H1 (cell line): ENCODE measurements around the gene TMA7B. TPM values are rescaled to one million over a fixed set of nuclear protein-coding genes. Genes with fewer than 3 reads are reported as not detected.

Experiments used
- CHD1 ChIP-seq: IDR thresholded peaks from 2 replicates; pipeline ENCODE4 v1.6.1; 2012; ENCODE audit warnings: low read depth, low read length, improper control_type of control experiment
- CREB1 ChIP-seq: IDR thresholded peaks from 2 replicates; pipeline ENCODE4 v1.6.1; 2012; ENCODE audit warnings: inconsistent platforms
- CTCF ChIP-seq, 3 experiments: IDR thresholded peaks; 1 replicate in 2 of 3; 2 replicates in 1 of 3; pipeline versions ENCODE4 v1.5.1 to v1.6.1; 2011; ENCODE audit warnings: low read length in 3 of 3, mild to moderate bottlenecking in 3 of 3, inconsistent platforms in 2 of 3, low read depth in 1 of 3, moderate library complexity in 1 of 3; ENCODE audit not compliant: insufficient read depth in 1 of 3; ENCODE audit errors: control extremely low read depth in 1 of 3
- EP300 ChIP-seq, 2 experiments: IDR thresholded peaks; 1 replicate in 1 of 2; 2 replicates in 1 of 2; pipeline ENCODE4 v1.6.1; 2011 to 2012; ENCODE audit warnings: low read depth in 2 of 2, low read length in 2 of 2, mild to moderate bottlenecking in 2 of 2, borderline replicate concordance in 1 of 2, inconsistent platforms in 1 of 2, moderate library complexity in 1 of 2
- GTF2F1 ChIP-seq: IDR thresholded peaks from 2 replicates; pipeline ENCODE4 v1.6.1; 2012; ENCODE audit warnings: low read depth, low read length, improper control_type of control experiment, borderline replicate concordance
- JUND ChIP-seq: IDR thresholded peaks from 2 replicates; pipeline ENCODE4 v1.6.1; 2011; ENCODE audit warnings: mild to moderate bottlenecking, improper control_type of control experiment, low read length
- MAFK ChIP-seq: IDR thresholded peaks from 2 replicates; pipeline ENCODE4 v1.6.1; 2012; ENCODE audit warnings: low read depth, mild to moderate bottlenecking, improper control_type of control experiment, low read length
- PHF8 ChIP-seq: fragments of 200-600 bp; sonication (generic); conservative IDR thresholded peaks from 2 replicates; pipeline ENCODE4 v1.7.1; 2012; ENCODE audit warnings: low read depth, mild to moderate bottlenecking, inconsistent platforms, low read length, moderate library complexity
- RNF2 ChIP-seq: fragments of 200-900, 300-1000 bp; sonication (generic); IDR thresholded peaks from 2 replicates; pipeline ENCODE4 v1.7.1; 2016; ENCODE audit warnings: borderline replicate concordance, low read depth, mild to moderate bottlenecking, antibody characterized with exemption, low read length; ENCODE audit not compliant: poor library complexity, severe bottlenecking; ENCODE audit errors: missing control alignments
- SAP30 ChIP-seq: fragments of 300-600 bp; sonication (generic); IDR thresholded peaks from 2 replicates; pipeline ENCODE4 v1.7.1; 2012; ENCODE audit warnings: low read length, moderate library complexity, mild to moderate bottlenecking, inconsistent platforms; ENCODE audit not compliant: insufficient read depth, insufficient replicate concordance
- SIN3A ChIP-seq, 2 experiments: IDR thresholded peaks in 1 of 2; conservative IDR thresholded peaks in 1 of 2; 2 replicates each; pipeline ENCODE4 v1.6.1; 2011 to 2012; ENCODE audit warnings: low read length in 2 of 2, improper control_type of control experiment in 1 of 2, low read depth in 1 of 2, mild to moderate bottlenecking in 1 of 2
- SP2 ChIP-seq: IDR thresholded peaks from 2 replicates; pipeline ENCODE4 v1.6.1; 2012; ENCODE audit warnings: mild to moderate bottlenecking, low read length, inconsistent platforms
- SP4 ChIP-seq: IDR thresholded peaks from 2 replicates; pipeline ENCODE4 v1.6.1; 2012; ENCODE audit warnings: low read length, inconsistent platforms
- SRF ChIP-seq: IDR thresholded peaks from 2 replicates; pipeline ENCODE4 v1.6.1; 2011; ENCODE audit warnings: mild to moderate bottlenecking, low read depth, low read length, moderate library complexity
- TAF1 ChIP-seq: IDR thresholded peaks from 2 replicates; pipeline ENCODE4 v1.6.1; 2011; ENCODE audit warnings: mild to moderate bottlenecking, low read depth, low read length
- TBP ChIP-seq: IDR thresholded peaks from 2 replicates; pipeline ENCODE4 v1.6.1; 2011; ENCODE audit warnings: low read depth, low read length, improper control_type of control experiment
- TCF12 ChIP-seq: IDR thresholded peaks from 2 replicates; pipeline ENCODE4 v1.6.1; 2011; ENCODE audit warnings: low read depth, mild to moderate bottlenecking, low read length
- TEAD4 ChIP-seq: IDR thresholded peaks from 2 replicates; pipeline ENCODE4 v1.6.1; 2012; ENCODE audit warnings: low read depth, low read length, inconsistent platforms, mixed read lengths
- YY1 ChIP-seq: IDR thresholded peaks from 2 replicates; pipeline ENCODE4 v1.6.1; 2011; ENCODE audit warnings: low read depth, mild to moderate bottlenecking, low read length
- ZNF274 ChIP-seq: IDR thresholded peaks from 2 replicates; pipeline ENCODE4 v1.7.0; 2012; ENCODE audit warnings: low read length, borderline replicate concordance; ENCODE audit errors: extremely low read depth
- polyA plus RNA-seq, 7 experiments: library from polyadenylated mRNA; depleted of rRNA in 3 of 7; stranded (reverse) in 5 of 7; unstranded in 2 of 7; fragments of >200 nt in 5 of 7; fragments of 200-250 nt in 2 of 7; gene quantifications; 1 replicate in 5 of 7; 2 replicates in 1 of 7; 4 replicates in 1 of 7; pipeline versions ENCODE4 v1.2.1 to v1.2.3, GENCODE V29; 2011 to 2013; ENCODE audit warnings: missing spikeins in 2 of 7, mixed read lengths in 2 of 7
- total RNA-seq: library from RNA; stranded (reverse); fragmentation: NEBNext Ultra II Directional; extraction: Animal tissue kit (Norgen Biotek cat#: 25700); gene quantifications from 2 replicates; pipeline ENCODE4 v1.2.1, GENCODE V29; 2021
- TF ChIP-seq, protein P1 (sequence below): IDR thresholded peaks from 2 replicates; pipeline ENCODE4 v1.6.1; 2011; ENCODE audit warnings: low read depth, mild to moderate bottlenecking, low read length; ENCODE audit not compliant: insufficient read depth

The TMA7B gene
- total and polyA plus RNA-seq, 2 of the 8 experiments (the other 6 are each of a cell fraction or from before 2014, with no cell fraction given): not detected

DNA sequence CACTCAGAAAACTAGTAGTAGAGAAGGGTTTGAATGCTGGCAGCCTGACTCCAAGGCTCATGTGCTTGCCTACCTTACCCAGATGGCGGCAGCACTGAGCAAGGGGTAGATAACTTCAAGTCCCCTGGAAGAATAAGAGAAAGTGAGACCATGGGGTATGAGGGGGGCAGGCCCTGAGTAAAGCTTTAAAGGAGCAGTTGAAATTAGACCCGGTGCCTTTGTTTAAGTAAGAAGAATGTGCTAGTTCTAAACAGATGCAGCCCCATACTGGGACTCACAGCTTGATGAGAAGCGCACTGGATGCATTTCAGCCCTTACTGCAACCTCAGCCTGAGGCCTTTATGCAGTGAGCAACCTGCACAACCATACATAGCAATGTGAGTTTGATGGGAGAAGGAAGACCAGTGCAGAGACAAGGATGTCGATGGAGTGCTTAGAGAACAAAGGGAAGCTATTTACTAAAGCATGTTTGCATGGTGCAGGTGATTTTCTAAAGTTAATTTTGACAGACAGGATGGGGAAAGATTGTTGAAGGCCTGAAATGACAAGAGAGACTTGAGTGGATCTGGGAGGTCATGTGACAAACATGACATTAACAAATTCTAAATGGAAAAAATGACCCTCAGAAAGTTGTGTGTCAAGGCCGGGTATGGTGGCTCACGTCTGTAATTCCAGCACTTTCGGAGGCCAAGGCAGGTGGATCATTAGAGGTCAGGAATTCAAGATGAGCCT, 27.1 kb upstream of the TMA7B start (continued):
- TF ChIP-seq CTCF (IDR thresholded peaks at IDR 0.05; ENCODE audit: control extremely low read depth in 1 of 3, insufficient read depth in 1 of 3, low read depth in 1 of 3, low read length in 3 of 3) (peak; percentile 82 to 95 (median 90)), SAP30 (no peak), SP2 (no peak), SP4 (no peak; the same call in 1 of the 2 replicates), EP300 (IDR thresholded peaks at IDR 0.05; ENCODE audit: borderline replicate concordance in 1 of 2, low read depth in 2 of 2, low read length in 2 of 2) (peak in 1 of 2 experiments; percentile 74; a peak in 1 of 3 replicates), JUND (0 out of 2 replicates have a peak, but pooled peaks have one; percentile 36), MAFK (no peak; the same call in 1 of the 2 replicates), SRF (peak; percentile 50; the same call in 1 of the 2 replicates), CREB1 (no peak), YY1 (0 out of 2 replicates have a peak, but pooled peaks have one; percentile 30), CHD1 (no peak), TEAD4 (peak; percentile 81), RNF2 (no peak), SIN3A (conservative IDR thresholded peaks at IDR 0.05 in 1 of 2, IDR thresholded peaks at IDR 0.05 in 1 of 2; ENCODE audit: low read depth in 1 of 2, low read length in 2 of 2) (no peak), PHF8 (no peak), GTF2F1 (no peak), TBP (no peak), TCF12 (peak; percentile 34; the same call in 1 of the 2 replicates), ZNF274 (no peak), TAF1 (no peak)
- TF ChIP-seq, protein P1, sequence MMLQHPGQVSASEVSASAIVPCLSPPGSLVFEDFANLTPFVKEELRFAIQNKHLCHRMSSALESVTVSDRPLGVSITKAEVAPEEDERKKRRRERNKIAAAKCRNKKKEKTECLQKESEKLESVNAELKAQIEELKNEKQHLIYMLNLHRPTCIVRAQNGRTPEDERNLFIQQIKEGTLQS: no peak
